ENCODE measurements around the gene SPNS2. TPM values are rescaled to one million over a fixed set of nuclear protein-coding genes. Genes with fewer than 3 reads are reported as not detected.

Gene SPNS2
- total RNA-seq, 4 donors from 2014 or later = 6.0 to 46.0 (median 22.6) TPM

GRCh38 chr17:4542726-4543191 is 44.1 kb downstream of the SPNS2 start:
- ATAC-seq (ENCODE audit: low FRiP score) (no peak), DNase-seq (ENCODE audit: low spot score) (no peak)
- TF ChIP-seq CTCF (IDR thresholded peaks at IDR 0.05) = no peak

GRCh38 chr17:4543557-4544026 is 44.9 kb downstream of the SPNS2 start:
- DNase-seq (ENCODE audit: low spot score) (no peak), ATAC-seq (ENCODE audit: low FRiP score) (no peak)
- no peak for TF ChIP-seq CTCF (IDR thresholded peaks at IDR 0.05)

GRCh38 chr17:4544135-4544950 is 45.7 kb downstream of the SPNS2 start:
- no peak for DNase-seq (ENCODE audit: low spot score)
- ATAC-seq (ENCODE audit: low FRiP score) = no peak
- TF ChIP-seq CTCF (IDR thresholded peaks at IDR 0.05) = no peak

- ATAC-seq (ENCODE audit: low FRiP score) (no peak), DNase-seq (ENCODE audit: low spot score) (no peak)
- TF ChIP-seq CTCF (IDR thresholded peaks at IDR 0.05) = no peak
Observed at GRCh38 chr17:4544951-4545216, 46.2 kb downstream of the SPNS2 start.

GRCh38 chr17:4545217-4545951 is 46.7 kb downstream of the SPNS2 start:
- ATAC-seq (ENCODE audit: low FRiP score) = no peak
- no peak for TF ChIP-seq CTCF (IDR thresholded peaks at IDR 0.05)

GRCh38 chr17:4547118-4547906 is 48.6 kb downstream of the SPNS2 start:
- TF ChIP-seq CTCF (IDR thresholded peaks at IDR 0.05) = no peak
- no peak for ATAC-seq (ENCODE audit: low FRiP score)
- DNase-seq (ENCODE audit: low spot score) = no peak

More at GRCh38 chr17:4545217-4545951, 46.7 kb downstream of the SPNS2 start:
- DNase-seq (ENCODE audit: low spot score) = no peak

Measured in omental fat pad (tissue), 4 donors.